Hematopoietic multipotent progenitor cell treated with erythropoietin and hydrocortisone succinate and interleukin-3 and kit ligand, for 15 days (in vitro differentiated cells): ENCODE results near the gene BAD.

Experiments
- DNase-seq: peaks from one replicate; pipeline ENCODE4 v3.0.0-alpha.2; 2015; ENCODE audit warnings: low spot score

BAD gene

GRCh38 chr11:64296236-64296635 is 11.8 kb upstream of the BAD start:
- DNase-seq = no peak

GRCh38 chr11:64295760-64296159 is 11.3 kb upstream of the BAD start:
- no peak for DNase-seq

DNA sequence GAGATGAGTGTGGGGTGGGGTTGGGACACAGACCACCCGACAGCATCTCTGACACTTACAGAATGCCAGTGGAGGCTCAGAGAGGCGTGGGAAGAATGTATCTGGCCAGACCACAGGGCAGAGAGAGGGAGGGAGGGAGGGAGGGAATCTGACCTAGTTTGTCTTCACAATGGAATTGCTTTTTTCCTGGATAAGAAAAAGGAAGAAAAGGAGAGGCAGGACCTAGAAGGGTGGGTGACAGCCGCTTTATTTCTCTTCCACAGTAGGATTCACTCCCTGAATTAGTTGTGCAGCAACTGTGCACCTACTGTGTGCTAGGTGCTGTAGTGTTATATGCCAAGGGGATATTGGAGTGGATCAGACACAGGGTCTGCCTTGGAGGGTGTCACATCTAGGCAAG is 10.3 kb upstream of the BAD start:
- no peak for DNase-seq

- DNase-seq = no peak
Measured at GRCh38 chr11:64292460-64293254, 8.2 kb upstream of the BAD start.

DNA sequence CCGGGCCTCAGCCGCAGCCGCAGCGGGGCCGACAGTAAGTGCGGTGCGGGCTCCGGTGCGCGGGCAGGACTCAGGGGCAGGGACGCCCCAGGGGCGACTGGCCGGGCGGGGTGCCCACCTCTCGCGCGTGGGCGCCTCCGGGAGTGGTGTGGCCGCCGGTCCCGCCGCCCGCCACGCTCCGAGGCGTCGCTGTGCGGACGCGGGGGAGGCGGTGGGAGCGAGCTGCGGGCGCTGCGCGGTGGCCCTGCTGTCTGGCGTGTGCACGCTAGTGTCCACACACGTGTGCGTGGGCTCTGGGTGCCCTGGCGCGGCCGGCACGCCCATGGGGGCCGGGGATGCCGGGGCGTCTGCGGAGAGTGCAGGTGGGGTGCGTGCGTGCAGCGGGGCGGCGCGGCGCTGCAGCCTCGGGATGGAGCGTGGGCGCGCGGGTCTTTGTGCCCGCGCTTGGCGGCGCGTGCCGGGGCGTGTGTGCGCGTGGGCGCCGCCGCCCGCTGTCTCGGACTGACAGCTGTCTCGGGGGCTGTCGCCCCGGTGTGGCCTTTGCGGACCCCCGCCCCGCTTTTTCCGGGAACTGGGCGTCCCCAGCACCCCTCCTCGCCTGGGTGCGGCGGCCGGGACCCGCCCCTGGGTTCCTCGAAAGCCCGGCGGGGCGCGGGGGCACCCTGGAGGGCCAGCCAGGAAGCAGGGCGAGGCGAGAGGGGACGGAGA is 7.4 kb upstream of the BAD start:
- DNase-seq = no peak

GRCh38 chr11:64291262-64291751 is 6.8 kb upstream of the BAD start, which contains the start of gene KCNK4:
TSS of gene KCNK4 (plus strand) at chr11:64291302. CDS start at chr11:64293019, 1,717 bp downstream.
- DNase-seq = no peak

- DNase-seq = no peak
Measured at GRCh38 chr11:64290352-64291261, 6.1 kb upstream of the BAD start.

GRCh38 chr11:64289002-64289564 is 4.6 kb upstream of the BAD start:
- DNase-seq = no peak

GRCh38 chr11:64288353-64288750 is 3.9 kb upstream of the BAD start:
- no peak for DNase-seq

DNA sequence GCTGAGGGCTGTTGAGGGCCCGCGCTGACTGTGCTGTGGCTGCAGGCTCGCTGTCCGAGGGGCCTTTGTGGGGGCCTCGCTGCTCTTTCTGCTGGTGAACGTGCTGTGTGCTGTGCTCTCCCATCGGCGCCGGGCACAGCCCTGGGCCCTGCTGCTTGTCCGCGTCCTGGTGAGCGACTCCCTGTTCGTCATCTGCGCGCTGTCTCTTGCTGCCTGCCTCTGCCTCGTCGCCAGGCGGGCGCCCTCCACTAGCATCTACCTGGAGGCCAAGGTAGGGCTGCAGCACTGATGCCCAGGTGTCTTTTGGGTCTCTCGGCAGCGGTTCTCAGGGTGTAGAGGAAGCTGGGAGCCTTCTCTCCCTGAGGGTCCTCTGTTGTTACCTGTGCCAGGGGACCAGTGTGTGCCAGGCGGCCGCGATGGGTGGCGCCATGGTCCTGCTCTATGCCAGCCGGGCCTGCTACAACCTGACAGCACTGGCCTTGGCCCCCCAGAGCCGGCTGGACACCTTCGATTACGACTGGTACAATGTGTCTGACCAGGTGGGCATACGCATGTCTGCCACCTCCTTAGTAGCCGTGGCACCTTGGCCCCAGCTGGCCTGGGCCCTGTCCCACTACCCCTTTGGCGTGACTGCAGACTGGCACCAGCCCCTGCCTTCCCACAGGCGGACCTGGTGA is 3.3 kb upstream of the BAD start:
- no peak for DNase-seq

- DNase-seq = no peak
Measured at GRCh38 chr11:64286801-64287159, 2.3 kb upstream of the BAD start.

GRCh38 chr11:64285885-64286800 is 1.7 kb upstream of the BAD start:
- DNase-seq = peak; percentile 72

- peak; percentile 90 for DNase-seq
Measured at GRCh38 chr11:64284962-64285884, 758 bp upstream of the BAD start, which contains the start of gene GPR137. TSS of gene GPR137 (plus strand) at chr11:64285848. CDS start at chr11:64286525, 677 bp downstream.

DNA sequence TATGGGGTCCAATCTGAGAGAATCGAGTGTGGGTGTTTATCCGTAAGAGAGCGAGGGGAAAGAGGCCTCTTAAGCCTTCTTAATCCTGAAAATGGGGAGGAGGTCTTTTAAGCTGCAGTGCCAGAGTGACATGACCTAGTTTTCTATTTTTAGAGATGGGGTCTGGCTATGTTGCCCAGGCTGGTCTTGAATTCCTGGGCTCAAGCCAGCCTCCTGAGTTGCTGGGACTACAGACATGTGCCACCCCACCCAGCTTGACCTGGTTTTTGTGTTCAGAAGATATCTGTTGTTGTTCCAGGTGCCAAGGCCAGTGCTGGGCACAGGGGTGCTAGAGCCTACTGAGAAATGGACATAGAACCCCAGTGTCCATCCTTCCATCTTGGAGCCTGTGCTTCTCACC is 1.4 kb downstream of the BAD start:
- no peak for DNase-seq

- DNase-seq = no peak
Measured at GRCh38 chr11:64281957-64282770, 2.3 kb downstream of the BAD start.

DNA sequence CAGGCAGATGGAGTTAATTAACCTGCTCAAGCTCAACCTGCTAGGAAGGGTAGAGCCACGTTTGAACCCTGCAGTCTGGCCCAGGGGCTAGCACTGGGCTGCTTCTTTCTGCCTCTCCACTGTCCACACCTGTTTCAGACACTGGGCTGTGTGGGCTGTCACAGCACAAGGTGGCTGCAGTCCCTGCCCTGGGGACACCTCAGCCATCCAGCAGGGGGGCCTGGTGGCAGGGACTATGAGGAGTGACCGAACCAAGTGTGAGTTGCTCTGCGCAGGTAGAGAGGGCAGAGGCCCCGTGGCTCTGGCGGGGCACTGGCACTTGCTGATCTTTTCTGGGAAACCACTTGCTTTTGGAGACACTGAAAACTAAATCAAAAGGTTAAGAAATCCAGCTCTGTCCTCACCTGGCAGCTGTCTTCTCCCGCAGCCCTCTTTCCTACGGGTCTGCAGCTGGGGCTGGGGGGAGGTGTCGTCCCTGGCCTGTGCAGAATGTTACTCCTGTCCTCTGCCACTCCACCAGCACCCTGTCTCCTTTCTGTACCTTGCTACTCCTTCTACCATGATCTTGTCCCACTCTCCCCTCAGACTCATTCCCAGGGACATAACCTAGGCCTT is 5.8 kb downstream of the BAD start:
- no peak for DNase-seq

DNA sequence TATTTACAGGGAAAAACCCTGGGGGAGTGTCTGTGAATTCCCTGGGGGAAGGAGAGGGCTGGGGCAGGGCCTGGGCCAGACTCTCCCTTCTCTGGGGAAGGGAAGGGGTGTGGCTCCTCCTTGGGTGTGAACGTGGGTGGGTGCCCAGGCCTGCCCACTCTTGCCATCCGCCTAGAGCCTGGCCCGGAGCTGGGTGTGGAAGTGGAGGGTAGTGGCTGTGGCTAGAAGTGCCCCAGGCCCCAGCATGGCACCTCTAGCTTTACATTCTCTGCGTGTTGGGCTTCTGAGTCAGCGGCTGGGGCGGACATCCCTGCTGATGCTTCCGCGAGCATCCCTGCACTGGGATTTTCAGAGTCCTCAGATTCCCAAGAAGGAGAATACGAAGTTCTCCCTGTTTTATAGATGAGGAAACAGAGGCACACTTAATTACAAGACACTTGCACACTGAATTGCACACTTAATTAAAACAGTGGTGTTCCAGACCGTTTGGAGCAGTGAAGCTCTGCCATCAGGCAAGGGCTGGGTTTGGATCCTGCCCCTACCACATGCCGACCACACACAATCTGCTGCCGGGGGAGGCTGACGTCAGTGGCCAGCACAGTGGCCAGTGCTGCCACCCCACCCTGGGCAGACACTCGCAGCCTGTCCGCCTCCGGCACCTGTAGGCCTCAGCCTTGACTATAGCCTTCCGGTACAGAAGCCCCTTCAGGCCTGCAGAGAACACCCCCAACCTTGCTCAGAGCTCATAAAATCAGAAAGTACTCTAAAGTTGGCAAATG is 7.6 kb downstream of the BAD start:
- peak; percentile 78 for DNase-seq
